DOHH2 (cell line): Measurements from ENCODE around the gene OCIAD2.

Experiments
- EZH2phosphoT487 ChIP-seq: fragments of 200-600 bp; sonication (generic); IDR thresholded peaks from 2 replicates; pipeline ENCODE4 v1.6.1; 2017; ENCODE audit warnings: borderline replicate concordance, mild to moderate bottlenecking, antibody characterized with exemption, low read length, moderate library complexity, mixed read lengths
- TF ChIP-seq, protein P1 (sequence below): fragments of 200-600 bp; sonication (generic); IDR thresholded peaks from one replicate; pipeline ENCODE4 v1.5.1; 2014; ENCODE audit warnings: antibody characterized with exemption, mild to moderate bottlenecking, low read depth, low read length; ENCODE audit not compliant: poor library complexity, severe bottlenecking

DNA sequence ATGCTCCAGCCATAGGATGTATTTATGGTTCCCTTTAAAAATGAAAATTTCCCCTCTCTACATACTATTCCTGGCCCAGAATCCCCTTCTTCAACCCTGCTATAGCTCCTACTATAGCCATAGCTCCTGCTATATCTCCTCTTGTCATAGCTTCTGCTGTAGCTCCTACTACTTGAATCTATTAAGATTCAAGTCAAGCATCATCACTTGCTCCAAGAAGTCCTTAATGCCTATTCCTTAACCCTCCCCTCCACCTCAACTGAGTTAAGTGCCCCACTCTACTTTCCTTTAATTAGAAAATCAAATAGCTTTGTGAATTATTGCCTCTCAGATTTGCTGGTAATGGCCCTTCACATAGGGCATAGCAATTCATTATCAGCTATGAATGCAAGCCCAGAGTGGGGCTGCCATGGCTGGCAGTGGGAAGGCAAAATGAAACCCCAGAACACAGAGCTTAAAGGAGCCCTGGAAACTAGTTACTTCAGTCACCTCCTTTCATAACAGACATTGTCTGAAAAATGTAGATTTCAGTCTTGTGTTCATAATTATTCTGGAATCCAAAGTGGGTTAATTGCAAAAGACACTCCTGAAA lies 15.4 kb downstream of the OCIAD2 start:
- TF ChIP-seq, protein P1, sequence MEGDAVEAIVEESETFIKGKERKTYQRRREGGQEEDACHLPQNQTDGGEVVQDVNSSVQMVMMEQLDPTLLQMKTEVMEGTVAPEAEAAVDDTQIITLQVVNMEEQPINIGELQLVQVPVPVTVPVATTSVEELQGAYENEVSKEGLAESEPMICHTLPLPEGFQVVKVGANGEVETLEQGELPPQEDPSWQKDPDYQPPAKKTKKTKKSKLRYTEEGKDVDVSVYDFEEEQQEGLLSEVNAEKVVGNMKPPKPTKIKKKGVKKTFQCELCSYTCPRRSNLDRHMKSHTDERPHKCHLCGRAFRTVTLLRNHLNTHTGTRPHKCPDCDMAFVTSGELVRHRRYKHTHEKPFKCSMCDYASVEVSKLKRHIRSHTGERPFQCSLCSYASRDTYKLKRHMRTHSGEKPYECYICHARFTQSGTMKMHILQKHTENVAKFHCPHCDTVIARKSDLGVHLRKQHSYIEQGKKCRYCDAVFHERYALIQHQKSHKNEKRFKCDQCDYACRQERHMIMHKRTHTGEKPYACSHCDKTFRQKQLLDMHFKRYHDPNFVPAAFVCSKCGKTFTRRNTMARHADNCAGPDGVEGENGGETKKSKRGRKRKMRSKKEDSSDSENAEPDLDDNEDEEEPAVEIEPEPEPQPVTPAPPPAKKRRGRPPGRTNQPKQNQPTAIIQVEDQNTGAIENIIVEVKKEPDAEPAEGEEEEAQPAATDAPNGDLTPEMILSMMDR: no peak
- TF ChIP-seq EZH2phosphoT487: no peak
